Esophagus muscularis mucosa (tissue), 4 donors: Measurements from ENCODE around the gene RERE. TPM values are rescaled to one million over a fixed set of nuclear protein-coding genes. Genes with fewer than 3 reads are reported as not detected.

Experiments used
- DNase-seq: peaks from one replicate; pipeline ENCODE4 v3.0.0-alpha.2; 2017; ENCODE audit errors: extremely low spot score
- H3K27ac ChIP-seq, 4 donors: fragments of 200-600 bp; sonication (generic); replicated peaks in 1 of 4; 1 replicate in 3 of 4; 2 replicates in 1 of 4; pipeline ENCODE4 v1.5.1; 2016 to 2019; ENCODE audit warnings: mild to moderate bottlenecking in 1 of 4
- H3K27me3 ChIP-seq, 4 donors: fragments of 200-600 bp; sonication (generic); one replicate each; pipeline versions ENCODE4 v1.5.1 to v1.6.0; 2016 to 2019
- H3K36me3 ChIP-seq, 4 donors: fragments of 200-600 bp; sonication (generic); one replicate each; pipeline ENCODE4 v1.5.1; 2016 to 2019
- H3K4me1 ChIP-seq, 4 donors: fragments of 200-600 bp; sonication (generic); one replicate each; pipeline ENCODE4 v1.5.1; 2016 to 2019
- H3K4me3 ChIP-seq, 4 donors: fragments of 200-600 bp; sonication (generic); 1 replicate in 2 of 4; 2 replicates in 2 of 4; pipeline ENCODE4 v1.5.1; 2016 to 2019; ENCODE audit warnings: mild to moderate bottlenecking in 4 of 4, moderate library complexity in 1 of 4
- H3K9me3 ChIP-seq, 4 donors: fragments of 200-600 bp; sonication (generic); 1 replicate in 3 of 4; 2 replicates in 1 of 4; pipeline ENCODE4 v1.5.1; 2016 to 2019
- EP300 ChIP-seq: sonication (generic); formaldehyde crosslinking; IDR thresholded peaks from one replicate; pipeline ENCODE4 v1.6.1; 2017; ENCODE audit warnings: antibody characterized with exemption
- POLR2A ChIP-seq: fragments of 450-650 bp; IDR thresholded peaks from one replicate; pipeline ENCODE4 v1.6.1; 2017; ENCODE audit warnings: antibody characterized with exemption, moderate library complexity, mild to moderate bottlenecking, low read depth
- POLR2AphosphoS5 ChIP-seq, 2 donors: sonication (generic); formaldehyde crosslinking; IDR thresholded peaks; one replicate each; pipeline ENCODE4 v1.6.1; 2017; ENCODE audit warnings: antibody characterized with exemption in 2 of 2
- WGBS: methylation state at CpG from one replicate; pipeline ENCODE4 v1.1.5; 2018; 5-methylcytosine and 5-hydroxymethylcytosine counted together
- intact Hi-C: fragments of 100-400 bp; cut with DNase I; formaldehyde crosslinking; loops from one replicate; pipeline ENCODE4 v1.15.1; 2023
- total RNA-seq, 4 donors: library from RNA; depleted of rRNA; stranded (reverse); fragments of >200 nt; gene quantifications; one replicate each; pipeline versions ENCODE4 v1.1.0 to v1.2.1, GENCODE V29; 2016
- TF ChIP-seq, protein P1 (sequence below), 3 experiments: fragments of 200-600 bp in 2 of 3; fragments of 450-650 bp in 1 of 3; sonication (generic) in 2 of 3; IDR thresholded peaks; one replicate each; pipeline ENCODE4 v1.5.1; 2017 to 2019; ENCODE audit warnings: antibody characterized with exemption in 3 of 3, mild to moderate bottlenecking in 2 of 3, moderate library complexity in 1 of 3

Gene RERE
- total RNA-seq, 4 donors from 2014 or later = 133 to 212 (median 168) TPM

DNA sequence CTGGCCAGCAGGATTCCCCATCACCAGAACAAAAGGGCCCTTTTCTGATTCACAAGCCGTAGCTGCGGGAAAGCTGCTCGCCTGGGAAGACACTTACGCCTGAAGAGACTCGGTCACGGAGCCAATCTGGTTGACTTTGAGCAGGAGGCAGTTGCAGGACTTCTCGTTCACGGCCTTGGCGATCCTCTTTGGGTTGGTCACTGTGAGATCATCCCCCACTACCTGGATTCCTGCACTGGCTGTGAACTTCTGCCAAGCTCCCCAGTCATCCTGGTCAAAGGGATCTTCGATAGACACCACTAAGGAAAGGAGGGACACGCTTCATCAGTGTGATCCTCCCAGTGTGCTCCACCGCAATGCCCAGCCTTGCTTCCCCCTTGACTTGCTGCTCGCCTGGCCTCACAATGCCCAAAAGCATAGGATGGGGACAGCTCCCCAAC lies 46.4 kb upstream of the RERE start:
- TF ChIP-seq EP300 (no peak), POLR2A (no peak), POLR2AphosphoS5 (IDR thresholded peaks at IDR 0.05) (no peak)
- TF ChIP-seq, protein P1, sequence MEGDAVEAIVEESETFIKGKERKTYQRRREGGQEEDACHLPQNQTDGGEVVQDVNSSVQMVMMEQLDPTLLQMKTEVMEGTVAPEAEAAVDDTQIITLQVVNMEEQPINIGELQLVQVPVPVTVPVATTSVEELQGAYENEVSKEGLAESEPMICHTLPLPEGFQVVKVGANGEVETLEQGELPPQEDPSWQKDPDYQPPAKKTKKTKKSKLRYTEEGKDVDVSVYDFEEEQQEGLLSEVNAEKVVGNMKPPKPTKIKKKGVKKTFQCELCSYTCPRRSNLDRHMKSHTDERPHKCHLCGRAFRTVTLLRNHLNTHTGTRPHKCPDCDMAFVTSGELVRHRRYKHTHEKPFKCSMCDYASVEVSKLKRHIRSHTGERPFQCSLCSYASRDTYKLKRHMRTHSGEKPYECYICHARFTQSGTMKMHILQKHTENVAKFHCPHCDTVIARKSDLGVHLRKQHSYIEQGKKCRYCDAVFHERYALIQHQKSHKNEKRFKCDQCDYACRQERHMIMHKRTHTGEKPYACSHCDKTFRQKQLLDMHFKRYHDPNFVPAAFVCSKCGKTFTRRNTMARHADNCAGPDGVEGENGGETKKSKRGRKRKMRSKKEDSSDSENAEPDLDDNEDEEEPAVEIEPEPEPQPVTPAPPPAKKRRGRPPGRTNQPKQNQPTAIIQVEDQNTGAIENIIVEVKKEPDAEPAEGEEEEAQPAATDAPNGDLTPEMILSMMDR (IDR thresholded peaks at IDR 0.05) = no peak
- no peaks in the 10 kb centered on the region for H3K9me3 ChIP-seq
- no peak overlapping the region for H3K4me3 ChIP-seq
- no peaks in the 10 kb centered on the region for H3K27me3 ChIP-seq
- no peak overlapping the region for H3K27ac ChIP-seq
- DNase-seq = no peak
- H3K4me1 ChIP-seq = peaks cover 5 to 22% (median 18%) of the 10 kb centered on the region in 4 donors
- H3K36me3 ChIP-seq = peaks cover 89 to 100% (median 97%) of the 10 kb centered on the region in 4 donors
- intact Hi-C loops = loop anchor here (5.0 kb wide), 1 partner anchor 123 kb away; no protein-coding TSS in a partner anchor
- 97% methylated on average over 6 of the region's 13 CpGs for WGBS

DNA sequence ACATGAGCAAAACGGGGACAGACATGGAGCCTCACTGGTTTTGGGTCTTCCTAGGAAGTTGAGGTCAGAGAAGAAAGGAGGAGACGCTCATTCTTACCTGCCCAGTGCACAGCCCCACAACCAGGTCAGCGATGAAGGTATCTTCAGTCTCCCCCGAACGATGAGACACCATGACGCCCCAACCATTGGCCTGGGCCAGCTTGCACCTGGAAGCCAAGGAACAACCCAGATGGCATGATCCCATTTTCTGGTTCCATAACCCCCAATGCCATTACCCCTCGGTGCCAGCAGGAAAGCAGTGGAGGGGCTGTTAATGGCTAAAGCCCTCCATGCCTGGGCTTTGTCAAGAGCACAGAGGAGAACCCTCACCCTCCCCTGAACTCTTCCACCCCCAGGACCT lies 45.7 kb upstream of the RERE start:
- intact Hi-C loops = loop anchor here (5.0 kb wide), 1 partner anchor 124 kb away; no protein-coding TSS in a partner anchor
- no peaks in the 10 kb centered on the region for H3K27me3 ChIP-seq
- TF ChIP-seq, protein P1 (IDR thresholded peaks at IDR 0.05) = no peak
- TF ChIP-seq EP300 = no peak
- TF ChIP-seq POLR2A = no peak
- TF ChIP-seq POLR2AphosphoS5 (IDR thresholded peaks at IDR 0.05) = no peak
- H3K9me3 ChIP-seq = no peaks in the 10 kb centered on the region
- 92% methylated on average over 7 of the region's 7 CpGs for WGBS
- peak overlapping the region in 1 of 4 donors; percentile 2 for H3K27ac ChIP-seq
- H3K36me3 ChIP-seq = peaks cover 93 to 100% (median 96%) of the 10 kb centered on the region in 4 donors
- DNase-seq = no peak
- H3K4me1 ChIP-seq = peaks cover 12 to 26% (median 18%) of the 10 kb centered on the region in 4 donors
- no peak overlapping the region for H3K4me3 ChIP-seq

DNA sequence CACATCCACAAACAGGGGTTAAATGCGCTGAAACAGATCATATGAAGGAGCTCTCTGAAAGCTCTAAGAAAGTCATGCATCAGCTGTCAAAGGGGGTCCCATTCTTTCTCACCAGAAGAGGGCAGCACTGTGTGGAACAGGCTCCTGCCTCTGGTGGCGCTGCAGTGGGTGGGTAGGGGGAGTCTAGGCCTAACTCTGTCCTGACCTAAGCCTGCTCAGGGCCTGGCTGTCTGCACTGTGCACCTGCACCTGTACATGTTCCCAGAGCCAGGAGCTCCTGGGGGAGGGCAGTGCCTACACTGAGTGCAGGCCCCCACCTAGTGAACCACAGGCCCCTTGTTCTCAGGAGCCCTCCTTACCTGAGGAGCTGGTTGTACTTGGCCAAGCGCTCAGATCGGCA lies 45.1 kb upstream of the RERE start:
- H3K4me3 ChIP-seq = no peak overlapping the region
- WGBS = 80% methylated on average over 3 of the region's 4 CpGs
- H3K36me3 ChIP-seq = peaks cover 86 to 100% (median 95%) of the 10 kb centered on the region in 4 donors
- no peaks in the 10 kb centered on the region for H3K27me3 ChIP-seq
- intact Hi-C loops = loop anchor here (5.0 kb wide), 1 partner anchor 125 kb away; no protein-coding TSS in a partner anchor
- TF ChIP-seq POLR2A (no peak), POLR2AphosphoS5 (IDR thresholded peaks at IDR 0.05) (no peak), EP300 (no peak)
- TF ChIP-seq, protein P1 (IDR thresholded peaks at IDR 0.05) = peak; percentile 31 to 63 (median 39)
- DNase-seq = no peak
- peak overlapping the region in 1 of 4 donors; percentile 2 for H3K27ac ChIP-seq
- peaks cover 18 to 28% (median 22%) of the 10 kb centered on the region in 4 donors for H3K4me1 ChIP-seq
- no peaks in the 10 kb centered on the region for H3K9me3 ChIP-seq

DNA sequence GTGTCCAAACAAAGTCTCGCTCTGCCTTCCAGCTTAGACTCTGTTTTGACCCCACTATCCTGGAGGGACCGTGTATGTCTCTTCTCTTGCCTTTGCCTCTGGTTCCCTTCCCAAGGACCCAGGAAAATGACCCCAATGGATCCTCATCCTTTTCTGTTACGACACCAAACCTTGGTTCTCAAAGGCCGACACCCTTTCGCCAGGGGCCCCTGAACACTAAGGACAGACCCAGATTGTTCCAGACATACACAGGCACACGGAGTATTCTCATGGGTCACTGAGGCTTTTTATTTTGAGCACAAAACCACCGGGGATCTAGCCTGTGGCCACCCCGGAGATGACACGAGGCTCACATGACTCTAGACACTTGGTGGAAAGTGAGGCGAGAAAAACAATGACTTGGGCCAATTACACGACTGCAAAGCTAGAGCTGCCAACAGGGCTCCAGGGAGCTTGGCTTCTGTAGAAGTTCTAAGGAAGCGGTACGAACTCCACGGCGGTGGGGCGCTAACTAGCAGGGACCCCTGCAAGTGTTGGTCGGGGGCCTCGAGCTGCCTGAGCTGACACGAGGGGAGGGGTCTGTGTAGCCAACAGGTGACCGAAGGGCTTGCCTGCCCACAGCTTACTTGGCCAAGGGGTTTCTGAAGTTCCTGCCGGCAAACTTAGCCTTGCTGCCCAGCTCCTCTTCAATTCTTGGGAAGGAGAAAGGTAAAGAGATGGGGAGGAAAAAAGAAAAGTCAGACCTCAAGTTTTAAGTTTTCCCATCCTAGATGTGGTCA lies 43.5 kb upstream of the RERE start:
- H3K36me3 ChIP-seq = peaks cover 78 to 94% (median 92%) of the 10 kb centered on the region in 4 donors
- no peak overlapping the region for H3K4me3 ChIP-seq
- no peaks in the 10 kb centered on the region for H3K27me3 ChIP-seq
- intact Hi-C loops = loop anchor here (5.0 kb wide), 1 partner anchor 126 kb away; no protein-coding TSS in a partner anchor
- WGBS = 76% methylated on average over 14 of the region's 21 CpGs
- DNase-seq = no peak
- H3K27ac ChIP-seq = peak overlapping the region in 2 of 4 donors; percentile 39 to 67
- H3K4me1 ChIP-seq = peaks cover 21 to 28% (median 22%) of the 10 kb centered on the region in 4 donors
- no peak for TF ChIP-seq EP300
- TF ChIP-seq, protein P1 (IDR thresholded peaks at IDR 0.05) = no peak
- TF ChIP-seq POLR2AphosphoS5 (IDR thresholded peaks at IDR 0.05) = no peak
- TF ChIP-seq POLR2A = no peak
- H3K9me3 ChIP-seq = no peaks in the 10 kb centered on the region
